Fibroblast of mammary gland (primary cell): ENCODE measurements around the gene CERCAM.

ENCODE experiments used
- DNase-seq: peaks from one replicate; pipeline ENCODE4 v3.0.0-alpha.2; 2010; ENCODE audit warnings: low read depth
- H3K4me3 ChIP-seq: 2 replicates; pipeline ENCODE4 v1.5.1; 2011; ENCODE audit warnings: low read depth, mild to moderate bottlenecking, low read length, moderate library complexity; ENCODE audit not compliant: control insufficient read depth
- CTCF ChIP-seq: conservative IDR thresholded peaks from 2 replicates; pipeline ENCODE4 v1.5.1; 2011; ENCODE audit warnings: low read depth, low read length, inconsistent platforms; ENCODE audit not compliant: control insufficient read depth, insufficient read depth

Gene CERCAM

GRCh38 chr9:128479262-128479661 is 58.6 kb downstream of the CERCAM start:
- no peak for DNase-seq
- no peak overlapping the region for H3K4me3 ChIP-seq
- TF ChIP-seq CTCF = no peak

DNA sequence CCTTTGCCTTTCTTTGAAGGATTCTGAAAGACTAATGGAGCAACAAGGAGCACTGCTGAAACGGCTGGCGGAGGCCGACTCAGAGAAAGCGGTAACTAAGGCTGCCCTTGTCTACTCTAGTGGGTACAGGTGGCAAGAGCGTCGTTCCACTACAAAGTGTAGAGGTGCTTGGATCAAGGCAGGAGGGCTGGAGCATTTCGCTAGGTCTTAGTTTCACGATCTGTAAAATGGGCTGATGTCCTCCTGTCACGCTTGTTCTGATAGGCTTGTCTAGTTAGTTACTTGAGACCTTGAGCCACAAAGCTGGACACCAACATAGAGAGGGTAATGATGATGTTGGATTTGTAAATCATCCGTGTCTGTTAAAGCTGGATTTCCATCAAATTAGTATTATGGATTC is 60.9 kb downstream of the CERCAM start:
- TF ChIP-seq CTCF = no peak
- H3K4me3 ChIP-seq = no peak overlapping the region
- DNase-seq = no peak

GRCh38 chr9:128482186-128482585 is 61.5 kb downstream of the CERCAM start:
- DNase-seq = no peak
- no peak for TF ChIP-seq CTCF
- H3K4me3 ChIP-seq = no peak overlapping the region

DNA sequence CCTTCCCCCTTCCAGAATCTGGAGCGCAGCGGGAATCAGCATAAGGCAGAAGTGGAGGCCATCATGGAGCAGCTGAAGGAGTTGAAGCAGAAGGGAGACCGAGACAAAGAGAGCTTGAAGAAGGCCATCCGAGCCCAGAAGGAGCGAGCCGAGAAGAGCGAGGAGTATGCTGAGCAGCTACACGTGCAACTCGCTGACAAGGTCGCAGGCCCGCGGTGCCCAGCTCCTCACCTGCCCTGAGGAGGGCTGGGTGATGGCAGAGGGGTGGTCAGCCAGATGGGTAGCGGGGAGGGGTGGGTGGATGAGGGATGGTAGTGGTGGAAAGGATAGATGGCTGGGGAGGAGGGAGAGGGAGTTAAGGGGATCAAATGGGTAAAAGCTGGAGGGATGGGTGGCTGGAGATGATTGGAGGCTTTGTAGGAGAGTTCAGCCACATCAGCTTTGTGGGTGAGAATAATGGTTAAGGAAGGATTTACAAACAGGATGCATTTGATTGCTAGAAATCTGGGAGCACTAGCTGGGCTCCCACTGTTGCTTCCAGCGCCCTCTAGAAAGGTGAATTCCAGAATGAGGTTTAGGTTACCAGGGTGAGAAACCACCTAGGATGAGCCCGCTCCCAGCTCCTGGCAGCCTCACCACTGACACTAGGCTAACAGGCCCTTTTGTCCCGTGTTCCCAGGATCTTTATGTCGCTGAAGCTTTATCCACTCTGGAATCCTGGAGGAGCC is 64.2 kb downstream of the CERCAM start:
- DNase-seq = no peak
- H3K4me3 ChIP-seq = no peak overlapping the region
- no peak for TF ChIP-seq CTCF

DNA sequence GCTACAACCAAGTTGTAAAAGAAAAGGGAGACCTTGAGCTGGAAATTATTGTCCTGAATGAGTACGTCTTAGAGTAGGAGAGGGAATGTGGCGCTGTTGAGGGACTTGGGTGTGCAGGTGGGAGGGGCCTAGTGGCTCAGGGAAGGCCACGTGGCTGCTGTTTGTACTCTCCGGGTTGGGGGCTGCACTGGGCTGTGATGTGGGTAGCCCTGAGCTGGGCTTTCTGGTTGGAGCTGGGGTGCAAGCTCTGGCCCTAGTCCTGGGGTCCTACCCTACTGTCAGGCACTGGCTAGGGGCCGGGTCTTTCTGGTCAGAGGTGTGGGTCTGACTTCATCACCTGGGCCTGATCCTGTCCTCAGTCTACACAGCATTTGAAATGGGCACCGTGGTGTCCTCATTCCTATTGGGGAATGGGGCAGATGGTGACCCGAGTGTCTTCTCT is 64.8 kb downstream of the CERCAM start:
- no peak for TF ChIP-seq CTCF

DNA sequence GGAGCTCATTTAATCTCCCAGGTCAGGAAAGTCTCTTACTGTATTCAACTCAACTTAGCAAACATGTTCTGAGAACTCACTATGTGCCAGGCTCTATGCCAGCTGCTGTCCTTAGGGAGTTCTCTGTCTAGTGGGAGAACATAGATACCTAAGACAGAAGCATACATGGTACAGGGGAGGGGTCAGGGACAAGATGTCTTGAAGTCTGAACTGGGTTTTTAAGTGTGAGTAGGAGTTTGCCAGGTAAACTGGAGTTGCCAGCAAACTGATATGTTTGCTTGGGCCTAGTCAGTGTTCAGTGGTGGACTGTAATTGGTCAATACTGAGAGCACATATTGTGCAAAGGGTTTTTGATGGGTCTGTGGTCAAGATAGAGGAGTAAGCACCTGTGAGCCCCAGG is 65.5 kb downstream of the CERCAM start:
- TF ChIP-seq CTCF = no peak
- DNase-seq = no peak
- H3K4me3 ChIP-seq = no peak overlapping the region

More for the DNA sequence above, 64.8 kb downstream of the CERCAM start:
- no peak overlapping the region for H3K4me3 ChIP-seq
- DNase-seq = no peak
